SK-N-SH (cell line): Measurements from ENCODE around the gene MCF2L.

Experiments
- EZH2phosphoT487 ChIP-seq: fragments of 200-600 bp; sonication (generic); IDR thresholded peaks from 2 replicates; pipeline ENCODE4 v1.6.1; 2017; ENCODE audit warnings: low read depth, mixed run types, mild to moderate bottlenecking, antibody characterized with exemption, moderate library complexity, borderline replicate concordance
- FOXM1 ChIP-seq: IDR thresholded peaks from 2 replicates; pipeline ENCODE4 v1.4.0; 2012; ENCODE audit warnings: low read depth, mild to moderate bottlenecking
- GABPA ChIP-seq: IDR thresholded peaks from 2 replicates; pipeline ENCODE4 v1.4.0; 2012; ENCODE audit warnings: low read depth, mild to moderate bottlenecking
- JUND ChIP-seq: IDR thresholded peaks from 2 replicates; pipeline ENCODE4 v1.4.0; 2012
- NFIC ChIP-seq: IDR thresholded peaks from 2 replicates; pipeline ENCODE4 v1.4.0; 2012; ENCODE audit warnings: borderline replicate concordance
- POLR2AphosphoS5 ChIP-seq: IDR thresholded peaks from 2 replicates; pipeline ENCODE4 v1.6.1; 2012; ENCODE audit warnings: low read depth, low read length
- RAD21 ChIP-seq: IDR thresholded peaks from 2 replicates; pipeline ENCODE4 v1.6.1; 2012; ENCODE audit warnings: mild to moderate bottlenecking, low read length
- SMC3 ChIP-seq: IDR thresholded peaks from 2 replicates; pipeline ENCODE4 v1.6.1; 2012; ENCODE audit warnings: low read depth, low read length, improper control_type of control experiment
- TAF1 ChIP-seq: IDR thresholded peaks from 2 replicates; pipeline ENCODE4 v1.6.1; 2012; ENCODE audit warnings: low read depth, mild to moderate bottlenecking, low read length, moderate library complexity, borderline replicate concordance
- TEAD4 ChIP-seq: IDR thresholded peaks from 2 replicates; pipeline ENCODE4 v1.4.0; 2012; ENCODE audit warnings: mild to moderate bottlenecking, borderline replicate concordance; ENCODE audit not compliant: insufficient read depth
- TF ChIP-seq, protein P1 (sequence below): fragments of 200-600 bp; sonication (generic); IDR thresholded peaks from 2 replicates; pipeline ENCODE4 v1.6.1; 2017; ENCODE audit warnings: antibody characterized with exemption, mild to moderate bottlenecking, moderate library complexity
- TF ChIP-seq, protein P2 (sequence below): IDR thresholded peaks from 2 replicates; pipeline ENCODE4 v1.4.0; 2012; ENCODE audit warnings: low read depth, borderline replicate concordance
- TF ChIP-seq, protein P3 (sequence below): IDR thresholded peaks from 2 replicates; pipeline ENCODE4 v1.4.0; 2012; ENCODE audit warnings: low read depth

DNA sequence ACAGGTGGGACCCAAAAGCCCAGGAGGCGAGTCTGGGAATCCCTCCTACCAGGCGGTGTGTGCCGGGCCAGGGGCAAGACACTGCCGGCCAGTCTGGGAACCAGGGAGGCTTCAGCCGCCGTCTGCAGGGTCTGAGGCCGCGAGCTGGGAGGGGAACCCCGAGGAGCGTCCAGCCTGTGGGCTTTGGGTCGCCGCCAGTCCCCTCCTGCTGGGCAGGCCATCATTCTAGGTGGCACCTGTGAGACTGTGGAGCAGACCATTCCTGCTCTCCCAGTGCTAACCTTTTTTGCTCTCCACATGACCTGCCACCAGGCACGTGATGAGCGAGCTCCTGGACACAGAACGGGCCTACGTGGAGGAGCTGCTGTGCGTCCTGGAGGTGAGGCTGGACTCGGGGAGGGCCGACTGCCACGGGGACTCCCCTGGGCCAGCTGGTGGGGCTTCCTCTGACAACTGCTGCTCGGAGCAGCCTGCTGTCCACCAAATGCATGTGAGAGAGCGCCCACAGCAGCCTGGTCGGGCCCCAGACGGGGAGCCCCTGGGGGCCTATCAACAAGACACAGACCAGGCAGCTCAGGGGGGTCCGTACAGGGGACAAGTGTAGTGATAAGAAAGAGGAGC is 112.0 kb downstream of the MCF2L start:
- TF ChIP-seq TAF1 (no peak), NFIC (no peak), JUND (no peak), FOXM1 (no peak), POLR2AphosphoS5 (no peak), EZH2phosphoT487 (no peak), GABPA (no peak), RAD21 (no peak), TEAD4 (no peak), SMC3 (no peak)
- TF ChIP-seq, protein P1, sequence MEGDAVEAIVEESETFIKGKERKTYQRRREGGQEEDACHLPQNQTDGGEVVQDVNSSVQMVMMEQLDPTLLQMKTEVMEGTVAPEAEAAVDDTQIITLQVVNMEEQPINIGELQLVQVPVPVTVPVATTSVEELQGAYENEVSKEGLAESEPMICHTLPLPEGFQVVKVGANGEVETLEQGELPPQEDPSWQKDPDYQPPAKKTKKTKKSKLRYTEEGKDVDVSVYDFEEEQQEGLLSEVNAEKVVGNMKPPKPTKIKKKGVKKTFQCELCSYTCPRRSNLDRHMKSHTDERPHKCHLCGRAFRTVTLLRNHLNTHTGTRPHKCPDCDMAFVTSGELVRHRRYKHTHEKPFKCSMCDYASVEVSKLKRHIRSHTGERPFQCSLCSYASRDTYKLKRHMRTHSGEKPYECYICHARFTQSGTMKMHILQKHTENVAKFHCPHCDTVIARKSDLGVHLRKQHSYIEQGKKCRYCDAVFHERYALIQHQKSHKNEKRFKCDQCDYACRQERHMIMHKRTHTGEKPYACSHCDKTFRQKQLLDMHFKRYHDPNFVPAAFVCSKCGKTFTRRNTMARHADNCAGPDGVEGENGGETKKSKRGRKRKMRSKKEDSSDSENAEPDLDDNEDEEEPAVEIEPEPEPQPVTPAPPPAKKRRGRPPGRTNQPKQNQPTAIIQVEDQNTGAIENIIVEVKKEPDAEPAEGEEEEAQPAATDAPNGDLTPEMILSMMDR, result no peak
- TF ChIP-seq, protein P2, sequence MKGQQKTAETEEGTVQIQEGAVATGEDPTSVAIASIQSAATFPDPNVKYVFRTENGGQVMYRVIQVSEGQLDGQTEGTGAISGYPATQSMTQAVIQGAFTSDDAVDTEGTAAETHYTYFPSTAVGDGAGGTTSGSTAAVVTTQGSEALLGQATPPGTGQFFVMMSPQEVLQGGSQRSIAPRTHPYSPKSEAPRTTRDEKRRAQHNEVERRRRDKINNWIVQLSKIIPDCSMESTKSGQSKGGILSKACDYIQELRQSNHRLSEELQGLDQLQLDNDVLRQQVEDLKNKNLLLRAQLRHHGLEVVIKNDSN, result no peak
- TF ChIP-seq, protein P3, sequence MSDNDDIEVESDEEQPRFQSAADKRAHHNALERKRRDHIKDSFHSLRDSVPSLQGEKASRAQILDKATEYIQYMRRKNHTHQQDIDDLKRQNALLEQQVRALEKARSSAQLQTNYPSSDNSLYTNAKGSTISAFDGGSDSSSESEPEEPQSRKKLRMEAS, result no peak
